Trophoblast cell (in vitro differentiated cells and primary cell): Measurements from ENCODE around the gene CCT7.
"Not testable (repeated sequence)": the region's sequence is repeated elsewhere in the genome, so short reads cannot be mapped to it uniquely, and the experiment has no call there.

Experiments used
- DNase-seq, 2 donors: peaks; one replicate each; pipeline ENCODE4 v3.0.0-alpha.2; 2016
- H2AFZ ChIP-seq: 2 replicates; pipeline ENCODE4 v1.6.1; 2013; ENCODE audit warnings: low read length, moderate library complexity, mild to moderate bottlenecking; ENCODE audit not compliant: insufficient read depth, poor library complexity
- H2AK5ac ChIP-seq: 2 replicates; pipeline ENCODE4 v1.6.1; 2013; ENCODE audit warnings: mild to moderate bottlenecking, low read length
- H2BK120ac ChIP-seq: 2 replicates; pipeline ENCODE4 v1.6.1; 2013; ENCODE audit warnings: low read length, mild to moderate bottlenecking, moderate library complexity; ENCODE audit not compliant: insufficient read depth, poor library complexity
- H2BK12ac ChIP-seq: 2 replicates; pipeline ENCODE4 v1.6.1; 2013; ENCODE audit warnings: mild to moderate bottlenecking, low read length, moderate library complexity
- H2BK5ac ChIP-seq: 2 replicates; pipeline ENCODE4 v1.6.1; 2013; ENCODE audit warnings: low read length, low read depth, moderate library complexity, mild to moderate bottlenecking; ENCODE audit not compliant: poor library complexity
- H3K14ac ChIP-seq: 2 replicates; pipeline ENCODE4 v1.6.1; 2013; ENCODE audit warnings: mild to moderate bottlenecking, low read length
- H3K18ac ChIP-seq: 2 replicates; pipeline ENCODE4 v1.6.1; 2013; ENCODE audit warnings: mild to moderate bottlenecking, low read length
- H3K23ac ChIP-seq: 2 replicates; pipeline ENCODE4 v1.6.1; 2013; ENCODE audit warnings: low read length
- H3K27ac ChIP-seq: 2 replicates; pipeline ENCODE4 v1.5.1; 2013; ENCODE audit warnings: low read depth, mild to moderate bottlenecking, inconsistent platforms, low read length, moderate library complexity
- H3K27me3 ChIP-seq: 2 replicates; pipeline ENCODE4 v1.6.1; 2013; ENCODE audit warnings: inconsistent platforms, mild to moderate bottlenecking, low read length, moderate library complexity; ENCODE audit not compliant: insufficient read depth
- H3K36me3 ChIP-seq, 2 experiments: 1 replicate in 1 of 2; 2 replicates in 1 of 2; pipeline ENCODE4 v1.6.1; 2013; ENCODE audit warnings: low read length in 2 of 2, mild to moderate bottlenecking in 2 of 2, moderate library complexity in 1 of 2; ENCODE audit not compliant: insufficient read depth in 2 of 2, control insufficient read depth in 1 of 2
- H3K4ac ChIP-seq: 2 replicates; pipeline ENCODE4 v1.6.1; 2013; ENCODE audit warnings: low read depth, mild to moderate bottlenecking, low read length, moderate library complexity
- H3K4me1 ChIP-seq, 2 experiments: 1 replicate in 1 of 2; 2 replicates in 1 of 2; pipeline ENCODE4 v1.6.1; 2013; ENCODE audit warnings: low read length in 2 of 2, mild to moderate bottlenecking in 2 of 2, moderate library complexity in 1 of 2; ENCODE audit not compliant: insufficient read depth in 2 of 2, control insufficient read depth in 1 of 2
- H3K4me2 ChIP-seq: 2 replicates; pipeline ENCODE4 v1.6.1; 2013; ENCODE audit warnings: inconsistent platforms, mild to moderate bottlenecking, low read length, moderate library complexity
- H3K4me3 ChIP-seq: 2 replicates; pipeline ENCODE4 v1.5.1; 2013; ENCODE audit warnings: mild to moderate bottlenecking, low read depth, low read length, inconsistent platforms
- H3K79me1 ChIP-seq: one replicate; pipeline ENCODE4 v1.6.1; 2013; ENCODE audit warnings: low read length
- H3K79me2 ChIP-seq: 2 replicates; pipeline ENCODE4 v1.6.1; 2013; ENCODE audit warnings: low read length, mild to moderate bottlenecking; ENCODE audit not compliant: control insufficient read depth, insufficient read depth, poor library complexity
- H3K9ac ChIP-seq: 2 replicates; pipeline ENCODE4 v1.6.1; 2013; ENCODE audit warnings: mild to moderate bottlenecking, low read length
- H3K9me3 ChIP-seq: 2 replicates; pipeline ENCODE4 v1.6.1; 2013; ENCODE audit warnings: low read depth, mild to moderate bottlenecking, control low read depth, inconsistent platforms, low read length; ENCODE audit not compliant: insufficient read depth
- H4K12ac ChIP-seq: 2 replicates; pipeline ENCODE4 v1.6.1; 2013; ENCODE audit warnings: low read depth, mild to moderate bottlenecking, low read length, moderate library complexity
- H4K8ac ChIP-seq: 2 replicates; pipeline ENCODE4 v1.6.1; 2013; ENCODE audit warnings: low read depth, mild to moderate bottlenecking, low read length, moderate library complexity
- H4K91ac ChIP-seq: one replicate; pipeline ENCODE4 v1.6.1; 2013; ENCODE audit warnings: low read depth, mild to moderate bottlenecking, low read length, moderate library complexity
- WGBS: extraction: QIAGEN DNeasy Blood & Tissue Kit; methylation state at CpG from one replicate; pipeline ENCODE4 v1.1.7; 2013; ENCODE audit warnings: missing lambda C conversion rate; ENCODE audit not compliant: insufficient read length, insufficient coverage; ENCODE audit errors: extremely low coverage; 5-methylcytosine and 5-hydroxymethylcytosine counted together

Gene CCT7

GRCh38 chr2:73200281-73200680 lies 33.8 kb upstream of the CCT7 start:
- not testable (repeated sequence) for H3K4me1 ChIP-seq, H3K4me2 ChIP-seq
- WGBS, result no CpG with 5 or more reads among the region's 10 CpGs

GRCh38 chr2:73202156-73203054 lies 31.7 kb upstream of the CCT7 start, which contains the start of gene NOTO:
NOTO (plus strand) TSS chr2:73202574; CDS start chr2:73202667, 93 bp downstream.
- Histone ChIP-seq H3K4ac (no peak within 1 kb of the TSS), H3K14ac (no peak within 1 kb of the TSS), H4K12ac (peak within 1 kb of the TSS; percentile 77), H3K36me3 (no peaks in the 10 kb centered on the region), H2AFZ (peak within 1 kb of the TSS; percentile 30), H2BK5ac (no peak within 1 kb of the TSS), H3K27ac (no peak within 1 kb of the TSS), H3K79me2 (no peaks in the 10 kb centered on the region), H2AK5ac (no peak within 1 kb of the TSS), H3K4me3 (peak within 1 kb of the TSS; percentile 18), H3K4me1 (peaks cover 6% of the 10 kb centered on the region in 2 experiments), H2BK120ac (no peak within 1 kb of the TSS), H3K79me1 (no peaks in the 10 kb centered on the region), H3K23ac (no peak within 1 kb of the TSS), H4K8ac (no peak within 1 kb of the TSS), H3K9me3 (peaks cover 4% of the 10 kb centered on the region), H3K18ac (no peak within 1 kb of the TSS), H4K91ac (no peak within 1 kb of the TSS), H3K4me2 (peak within 1 kb of the TSS; percentile 49), H3K27me3 (peaks cover 23% of the 10 kb centered on the region), H2BK12ac (no peak within 1 kb of the TSS), H3K9ac (no peak within 1 kb of the TSS)
- peak; percentile 11 to 30 for DNase-seq
- no CpG with 5 or more reads among the region's 87 CpGs for WGBS

More at GRCh38 chr2:73200281-73200680, 33.8 kb upstream of the CCT7 start:
- not testable (repeated sequence) for H3K79me1 ChIP-seq, H3K18ac ChIP-seq, H3K9ac ChIP-seq, H4K8ac ChIP-seq, DNase-seq, H2BK5ac ChIP-seq, H3K27ac ChIP-seq, H2BK120ac ChIP-seq, H4K12ac ChIP-seq, H3K23ac ChIP-seq, H2AK5ac ChIP-seq, H3K14ac ChIP-seq, H3K9me3 ChIP-seq, H3K4ac ChIP-seq, H3K79me2 ChIP-seq, H4K91ac ChIP-seq, H2BK12ac ChIP-seq, H3K4me3 ChIP-seq, H3K36me3 ChIP-seq, H2AFZ ChIP-seq
- peaks cover 23% of the 10 kb centered on the region for H3K27me3 ChIP-seq

- no peaks in the 10 kb centered on the region for H3K79me1 ChIP-seq
- H3K18ac ChIP-seq, result no peak overlapping the region
- H2AK5ac ChIP-seq, result no peak overlapping the region
- no peak overlapping the region for H3K27ac ChIP-seq
- H3K14ac ChIP-seq, result no peak overlapping the region
- DNase-seq, result peak in 1 of 2 donors; percentile 7
- no peak overlapping the region for H3K9ac ChIP-seq
- no peak overlapping the region for H4K91ac ChIP-seq
- H3K4me3 ChIP-seq, result no peak overlapping the region
- no peak overlapping the region for H2BK5ac ChIP-seq
- H4K8ac ChIP-seq, result no peak overlapping the region
- no peak overlapping the region for H2BK12ac ChIP-seq
- peaks cover 4% of the 10 kb centered on the region for H3K9me3 ChIP-seq
- H3K79me2 ChIP-seq, result no peaks in the 10 kb centered on the region
- H3K4me2 ChIP-seq, result peak overlapping the region; percentile 49
- WGBS, result no CpG with 5 or more reads among the region's 44 CpGs
- H3K27me3 ChIP-seq, result peaks cover 23% of the 10 kb centered on the region
- H3K36me3 ChIP-seq, result no peaks in the 10 kb centered on the region
- H3K4ac ChIP-seq, result no peak overlapping the region
- H3K23ac ChIP-seq, result no peak overlapping the region
- H3K4me1 ChIP-seq, result peaks cover 6% of the 10 kb centered on the region in 2 experiments
- no peak overlapping the region for H2BK120ac ChIP-seq
- H2AFZ ChIP-seq, result peak overlapping the region; percentile 30
- peak overlapping the region; percentile 77 for H4K12ac ChIP-seq
Observed at GRCh38 chr2:73203055-73203681, 30.9 kb upstream of the CCT7 start.

GRCh38 chr2:73205611-73206010 lies 28.5 kb upstream of the CCT7 start:
- Histone ChIP-seq H3K4ac (no peak overlapping the region), H3K79me2 (no peaks in the 10 kb centered on the region), H4K12ac (no peak overlapping the region), H3K27me3 (peaks cover 23% of the 10 kb centered on the region), H2AK5ac (no peak overlapping the region), H3K79me1 (no peaks in the 10 kb centered on the region), H3K9me3 (peaks cover 4% of the 10 kb centered on the region), H4K91ac (no peak overlapping the region), H2BK120ac (no peak overlapping the region), H3K4me1 (peaks cover 6% of the 10 kb centered on the region in 2 experiments), H3K14ac (no peak overlapping the region), H2AFZ (no peak overlapping the region), H3K9ac (no peak overlapping the region), H3K4me2 (no peak overlapping the region), H3K18ac (no peak overlapping the region), H3K4me3 (no peak overlapping the region), H3K27ac (no peak overlapping the region), H3K23ac (no peak overlapping the region), H2BK5ac (no peak overlapping the region), H3K36me3 (no peaks in the 10 kb centered on the region), H2BK12ac (no peak overlapping the region), H4K8ac (no peak overlapping the region)
- no CpG with 5 or more reads among the region's 6 CpGs for WGBS
- peak; percentile 36 to 64 for DNase-seq
